ENCODE data around the gene ZC3H7A. TPM values are rescaled to one million over a fixed set of nuclear protein-coding genes. Genes with fewer than 3 reads are reported as not detected.

ZC3H7A gene
- total and polyA plus RNA-seq, 9 of the 15 experiments (the other 6 are each of a cell fraction or from before 2014, with no cell fraction given), result 19.8 to 49.1 (median 28.2) TPM

GRCh38 chr16:11788914-11789313, 8.1 kb downstream of the ZC3H7A start:
- no peak for ATAC-seq
- Histone ChIP-seq H3K27me3 (ENCODE audit: control insufficient read depth in 2 of 2, insufficient read depth in 2 of 2, low read length in 2 of 2) (no peaks in the 10 kb centered on the region), H2AFZ (ENCODE audit: low read depth, low read length) (no peak overlapping the region), H3K4me2 (ENCODE audit: insufficient read depth, low read length) (no peak overlapping the region), H3K9me1 (ENCODE audit: control insufficient read depth, insufficient read depth, low read length) (peaks cover 9% of the 10 kb centered on the region), H3K9ac (ENCODE audit: insufficient read depth in 1 of 2, low read depth in 2 of 2, low read length in 2 of 2) (no peak overlapping the region), H3K9me3 (replicated peaks; ENCODE audit: control insufficient read depth, insufficient read depth, low read depth, low read length) (no peaks in the 10 kb centered on the region), H3K27ac (ENCODE audit: extremely low read depth, low read depth, low read length) (no peak overlapping the region), H3K36me3 (ENCODE audit: control insufficient read depth, insufficient read depth, low read length) (peaks cover 26% of the 10 kb centered on the region), H4K20me1 (replicated peaks; ENCODE audit: control insufficient read depth, insufficient read depth, low read length) (peaks cover 25% of the 10 kb centered on the region), H3K79me2 (ENCODE audit: control insufficient read depth, insufficient read depth, low read length) (peaks cover 92% of the 10 kb centered on the region), H3K4me3 (no peak overlapping the region), H3K4me1 (replicated peaks in 1 of 2; ENCODE audit: control insufficient read depth in 2 of 2, insufficient read depth in 2 of 2, low read length in 2 of 2) (peaks cover 7 to 9% of the 10 kb centered on the region in 2 experiments)
- ChIA-PET POLR2A (interaction anchor here (4.0 kb wide), 1 partner anchor 7 kb away, joined by 18 read pairs; no protein-coding TSS in a partner anchor), CTCF (ENCODE audit: low intra/inter-chr PET ratio) (no interaction called here)
- no TSS peak for BruUV-seq (replicated peaks)
- TF ChIP-seq FOXA3 (CRISPR knock-in tag; conservative IDR thresholded peaks at IDR 0.05 in 1 of 2, IDR thresholded peaks at IDR 0.05 in 1 of 2) (no peak), CBX2 (IDR thresholded peaks at IDR 0.05; ENCODE audit: insufficient read depth, low read length, poor library complexity, severe bottlenecking) (no peak), TRIM25 (IDR thresholded peaks at IDR 0.05; ENCODE audit: borderline replicate concordance) (no peak), HNRNPH1 (optimal IDR thresholded peaks at IDR 0.05; ENCODE audit: low read depth, low read length) (no peak), SMAD3 (CRISPR knock-in tag; conservative IDR thresholded peaks at IDR 0.05) (no peak), ZFP1 (CRISPR knock-in tag; IDR thresholded peaks at IDR 0.05) (no peak), BCOR (IDR thresholded peaks at IDR 0.05) (no peak), ZNF77 (CRISPR knock-in tag; IDR thresholded peaks at IDR 0.05) (no peak), GATA2 (CRISPR knock-in tag; IDR thresholded peaks at IDR 0.05) (no peak), PKNOX1 (IDR thresholded peaks at IDR 0.05) (no peak), ZNF121 (CRISPR knock-in tag; conservative IDR thresholded peaks at IDR 0.05) (no peak), ARID2 (IDR thresholded peaks at IDR 0.05) (no peak), GTF2F1 (IDR thresholded peaks at IDR 0.05; ENCODE audit: low read depth, low read length) (no peak), HNRNPLL (IDR thresholded peaks at IDR 0.05; ENCODE audit: low read depth, low read length, poor library complexity, severe bottlenecking) (no peak), CC2D1A (IDR thresholded peaks at IDR 0.05) (no peak), ZNF175 (CRISPR knock-in tag; IDR thresholded peaks at IDR 0.05; ENCODE audit: low read depth) (no peak)
- intact Hi-C loops (cut with micrococcal nuclease) (no loop called here), in situ Hi-C loops (cut with MboI) (no loop called here)
- 95% methylated on average over 3 of the region's 3 CpGs for WGBS (ENCODE audit: insufficient coverage, low coverage, missing lambda C conversion rate)
- FAIRE-seq, result no peak
- no peak for DNase-seq (ENCODE audit: extremely low read depth in 1 of 4, low spot score in 3 of 4)
